Neural cell (in vitro differentiated cells): ENCODE measurements around the gene FBXL22. TPM values are rescaled to one million over a fixed set of nuclear protein-coding genes. Genes with fewer than 3 reads are reported as not detected.

Experiments used
- H2AFZ ChIP-seq: fragments of 200-600, 300-800 bp; sonication (generic), shearing (Covaris generic); 2 replicates; pipeline ENCODE4 v1.6.0; 2014; ENCODE audit warnings: low read depth, mild to moderate bottlenecking, antibody characterized with exemption, low read length, moderate library complexity
- H3F3A ChIP-seq: fragments of 200-600 bp; shearing (Covaris generic); 2 replicates; pipeline ENCODE4 v1.6.1; 2016; ENCODE audit warnings: mild to moderate bottlenecking, moderate library complexity, mixed read lengths, antibody characterized with exemption, low read length; ENCODE audit not compliant: insufficient read depth, poor library complexity, severe bottlenecking
- H3K27ac ChIP-seq: fragments of 200-600, 300-800 bp; sonication (generic), shearing (Covaris generic); 2 replicates; pipeline ENCODE4 v1.5.1; 2014; ENCODE audit warnings: mild to moderate bottlenecking, low read length, moderate library complexity
- H3K27me3 ChIP-seq: fragments of 300-800, 200-600 bp; sonication (generic), shearing (Covaris generic); 2 replicates; pipeline ENCODE4 v1.6.0; 2014; ENCODE audit warnings: mild to moderate bottlenecking, low read depth, low read length, moderate library complexity; ENCODE audit not compliant: insufficient read depth
- H3K36me3 ChIP-seq: fragments of 300-800, 200-600 bp; sonication (generic), shearing (Covaris generic); 2 replicates; pipeline ENCODE4 v1.5.1; 2014; ENCODE audit warnings: mild to moderate bottlenecking, antibody characterized with exemption, low read length, moderate library complexity; ENCODE audit not compliant: insufficient read depth
- H3K4me2 ChIP-seq: fragments of 300-800, 200-600 bp; sonication (generic), shearing (Covaris generic); 2 replicates; pipeline ENCODE4 v1.6.0; 2014; ENCODE audit warnings: mild to moderate bottlenecking, low read length
- H3K4me3 ChIP-seq: fragments of 300-800, 200-600 bp; sonication (generic), shearing (Covaris generic); 2 replicates; pipeline ENCODE4 v1.5.1; 2014; ENCODE audit warnings: mild to moderate bottlenecking, low read length, moderate library complexity
- H3K79me2 ChIP-seq: fragments of 200-600 bp; shearing (Covaris generic); replicated peaks from 2 replicates; pipeline ENCODE4 v1.6.0; 2014; ENCODE audit warnings: mild to moderate bottlenecking, low read length, moderate library complexity; ENCODE audit not compliant: insufficient read depth
- H3K9ac ChIP-seq: fragments of 300-800, 200-600 bp; sonication (generic), shearing (Covaris generic); 2 replicates; pipeline ENCODE4 v1.6.1; 2016; ENCODE audit warnings: mild to moderate bottlenecking, low read length, mixed read lengths
- H3K9me2 ChIP-seq: fragments of 200-600 bp; shearing (Covaris generic); 2 replicates; pipeline ENCODE4 v1.6.1; 2016; ENCODE audit warnings: mild to moderate bottlenecking, low read length, mixed read lengths; ENCODE audit not compliant: insufficient read depth
- H3K9me3 ChIP-seq: fragments of 200-600, 300-800 bp; sonication (generic), shearing (Covaris generic); 2 replicates; pipeline ENCODE4 v1.6.1; 2016; ENCODE audit warnings: mild to moderate bottlenecking, mixed run types, low read length, moderate library complexity, mixed read lengths
- H4K20me1 ChIP-seq: fragments of 200-600 bp; shearing (Covaris generic); 2 replicates; pipeline ENCODE4 v1.6.1; 2016; ENCODE audit warnings: mild to moderate bottlenecking, mixed run types; ENCODE audit not compliant: insufficient read depth
- EP300 ChIP-seq: fragments of 450-650 bp; conservative IDR thresholded peaks from 2 replicates; pipeline ENCODE4 v1.6.1; 2014; ENCODE audit warnings: antibody characterized with exemption, mild to moderate bottlenecking, moderate library complexity; ENCODE audit not compliant: poor library complexity, severe bottlenecking
- EZH2 ChIP-seq: fragments of 200-600, 300-800 bp; shearing (Covaris generic), sonication (generic); IDR thresholded peaks from 2 replicates; pipeline ENCODE4 v1.6.1; 2014; ENCODE audit warnings: antibody characterized with exemption, low read length, borderline replicate concordance, mild to moderate bottlenecking; ENCODE audit not compliant: insufficient read depth, poor library complexity, severe bottlenecking
- MXI1 ChIP-seq: fragments of 450-650 bp; conservative IDR thresholded peaks from 2 replicates; pipeline ENCODE4 v1.6.1; 2014; ENCODE audit warnings: antibody characterized with exemption, mild to moderate bottlenecking; ENCODE audit not compliant: poor library complexity, severe bottlenecking
- POLR2AphosphoS5 ChIP-seq: IDR thresholded peaks from 2 replicates; pipeline ENCODE4 v1.6.1; 2012
- RAD21 ChIP-seq: fragments of 450-650 bp; conservative IDR thresholded peaks from 2 replicates; pipeline ENCODE4 v1.6.1; 2014; ENCODE audit warnings: antibody characterized with exemption, mild to moderate bottlenecking, moderate library complexity
- REST ChIP-seq: IDR thresholded peaks from 2 replicates; pipeline ENCODE4 v1.6.1; 2012; ENCODE audit warnings: borderline replicate concordance
- SMC3 ChIP-seq: fragments of 450-650 bp; conservative IDR thresholded peaks from 2 replicates; pipeline ENCODE4 v1.6.1; 2014; ENCODE audit warnings: antibody characterized with exemption, mild to moderate bottlenecking, moderate library complexity; ENCODE audit not compliant: poor library complexity
- TAF1 ChIP-seq: IDR thresholded peaks from 2 replicates; pipeline ENCODE4 v1.6.1; 2012; ENCODE audit warnings: low read depth
- polyA plus RNA-seq: library from polyadenylated mRNA; depleted of rRNA; stranded (reverse); fragments of >200 nt; gene quantifications from 2 replicates; pipeline ENCODE4 v1.2.3, GENCODE V29; 2014
- TF ChIP-seq, protein P1 (sequence below): fragments of 450-650 bp; IDR thresholded peaks from 2 replicates; pipeline ENCODE4 v1.5.1; 2014; ENCODE audit warnings: antibody characterized with exemption, mild to moderate bottlenecking, moderate library complexity; ENCODE audit not compliant: poor library complexity, severe bottlenecking

FBXL22 gene
- polyA plus RNA-seq, 1 donor from 2014 or later: 0.41 TPM

DNA sequence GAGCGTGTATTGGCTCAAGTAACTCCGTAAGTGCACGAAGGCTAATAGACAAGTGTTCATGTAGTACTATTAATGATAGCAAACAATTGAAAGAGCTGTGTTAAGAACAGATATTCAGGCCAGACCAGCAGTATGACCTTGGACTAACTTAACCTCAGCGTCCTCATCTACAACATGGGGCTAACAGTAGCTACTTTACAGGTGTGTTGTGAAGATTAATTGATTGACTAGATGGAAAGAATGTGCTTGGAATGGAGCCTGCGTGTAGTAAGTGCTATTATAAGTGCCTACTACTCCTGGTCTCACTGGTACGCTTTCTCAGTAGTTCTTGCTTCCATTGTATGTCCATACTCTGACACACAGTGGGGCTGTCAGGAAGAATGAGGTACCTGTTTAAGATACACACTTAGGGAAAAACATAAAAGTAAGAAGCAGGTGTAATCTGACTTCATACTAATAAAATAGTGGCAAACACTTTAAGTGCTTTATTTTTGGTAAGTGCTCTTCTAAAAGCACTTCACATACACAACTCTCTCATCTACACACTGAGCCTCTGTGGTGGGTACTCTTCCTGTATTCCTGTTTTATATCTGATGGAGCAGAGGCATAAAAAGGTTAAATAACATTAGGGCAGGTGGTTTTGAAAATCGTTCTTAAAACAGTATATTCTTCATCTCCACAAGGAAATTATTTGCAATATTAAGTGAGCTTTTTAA lies 24.3 kb upstream of the FBXL22 start:
- Histone ChIP-seq H3K4me3 (no peak overlapping the region), H3F3A (no peaks in the 10 kb centered on the region), H3K9ac (no peak overlapping the region), H4K20me1 (no peaks in the 10 kb centered on the region), H3K27ac (no peak overlapping the region), H3K36me3 (no peaks in the 10 kb centered on the region), H3K9me2 (no peaks in the 10 kb centered on the region), H3K9me3 (no peaks in the 10 kb centered on the region), H3K27me3 (no peaks in the 10 kb centered on the region), H3K4me2 (no peak overlapping the region), H3K79me2 (no peaks in the 10 kb centered on the region), H2AFZ (no peak overlapping the region)
- no peak for TF ChIP-seq SMC3
- no peak for TF ChIP-seq POLR2AphosphoS5
- no peak for TF ChIP-seq RAD21
- TF ChIP-seq REST: no peak
- TF ChIP-seq EP300: no peak
- no peak for TF ChIP-seq TAF1
- no peak for TF ChIP-seq EZH2
- TF ChIP-seq MXI1: no peak
- TF ChIP-seq, protein P1, sequence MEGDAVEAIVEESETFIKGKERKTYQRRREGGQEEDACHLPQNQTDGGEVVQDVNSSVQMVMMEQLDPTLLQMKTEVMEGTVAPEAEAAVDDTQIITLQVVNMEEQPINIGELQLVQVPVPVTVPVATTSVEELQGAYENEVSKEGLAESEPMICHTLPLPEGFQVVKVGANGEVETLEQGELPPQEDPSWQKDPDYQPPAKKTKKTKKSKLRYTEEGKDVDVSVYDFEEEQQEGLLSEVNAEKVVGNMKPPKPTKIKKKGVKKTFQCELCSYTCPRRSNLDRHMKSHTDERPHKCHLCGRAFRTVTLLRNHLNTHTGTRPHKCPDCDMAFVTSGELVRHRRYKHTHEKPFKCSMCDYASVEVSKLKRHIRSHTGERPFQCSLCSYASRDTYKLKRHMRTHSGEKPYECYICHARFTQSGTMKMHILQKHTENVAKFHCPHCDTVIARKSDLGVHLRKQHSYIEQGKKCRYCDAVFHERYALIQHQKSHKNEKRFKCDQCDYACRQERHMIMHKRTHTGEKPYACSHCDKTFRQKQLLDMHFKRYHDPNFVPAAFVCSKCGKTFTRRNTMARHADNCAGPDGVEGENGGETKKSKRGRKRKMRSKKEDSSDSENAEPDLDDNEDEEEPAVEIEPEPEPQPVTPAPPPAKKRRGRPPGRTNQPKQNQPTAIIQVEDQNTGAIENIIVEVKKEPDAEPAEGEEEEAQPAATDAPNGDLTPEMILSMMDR: no peak

DNA sequence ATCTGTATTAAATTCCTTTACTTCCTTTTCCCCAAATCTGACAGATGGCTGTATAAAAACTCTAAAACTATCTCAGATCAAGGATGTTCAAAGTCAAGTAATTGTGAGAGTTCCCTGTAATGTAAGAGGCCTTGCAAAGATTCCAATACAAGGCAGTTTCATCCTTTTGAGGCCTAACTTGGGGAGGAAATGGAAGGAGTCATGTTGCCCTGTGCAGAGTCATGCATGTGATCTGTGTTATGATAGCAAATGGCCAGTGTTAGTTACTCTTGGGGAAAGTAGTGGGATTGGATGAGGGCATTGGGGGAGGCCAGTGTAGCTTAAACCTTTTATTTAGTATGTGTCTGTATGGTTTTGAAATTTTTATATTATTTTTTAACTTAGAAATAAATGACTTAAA lies 23.7 kb upstream of the FBXL22 start:
- H3K27ac ChIP-seq: no peak overlapping the region
- TF ChIP-seq POLR2AphosphoS5: no peak
- TF ChIP-seq, protein P1: no peak
- no peak for TF ChIP-seq EP300
- no peak for TF ChIP-seq TAF1
- TF ChIP-seq MXI1: no peak
- no peak for TF ChIP-seq RAD21
- no peak for TF ChIP-seq REST
- no peak for TF ChIP-seq SMC3
- H3K4me3 ChIP-seq: no peak overlapping the region
- no peaks in the 10 kb centered on the region for H3K36me3 ChIP-seq
- no peak overlapping the region for H3K9ac ChIP-seq
- H3K79me2 ChIP-seq: no peaks in the 10 kb centered on the region
- H3F3A ChIP-seq: no peaks in the 10 kb centered on the region
- H3K9me3 ChIP-seq: no peaks in the 10 kb centered on the region
- H3K9me2 ChIP-seq: no peaks in the 10 kb centered on the region
- H3K4me2 ChIP-seq: no peak overlapping the region
- no peaks in the 10 kb centered on the region for H4K20me1 ChIP-seq
- H3K27me3 ChIP-seq: no peaks in the 10 kb centered on the region
- no peak overlapping the region for H2AFZ ChIP-seq
